GM10266 (cell line): ENCODE results near the gene TRMT1.
"Not testable (repeated sequence)": the region's sequence is repeated elsewhere in the genome, so short reads cannot be mapped to it uniquely, and the experiment has no call there.

ENCODE experiments used
- DNase-seq: peaks from one replicate; pipeline ENCODE4 v3.0.0; 2012; ENCODE audit errors: extremely low spot score
- TF ChIP-seq, protein P1 (sequence below): IDR thresholded peaks from 2 replicates; pipeline ENCODE4 v1.5.1; 2012; ENCODE audit warnings: mild to moderate bottlenecking, low read depth; ENCODE audit not compliant: control insufficient read depth, insufficient read depth; ENCODE audit errors: missing control alignments

The TRMT1 gene

DNA sequence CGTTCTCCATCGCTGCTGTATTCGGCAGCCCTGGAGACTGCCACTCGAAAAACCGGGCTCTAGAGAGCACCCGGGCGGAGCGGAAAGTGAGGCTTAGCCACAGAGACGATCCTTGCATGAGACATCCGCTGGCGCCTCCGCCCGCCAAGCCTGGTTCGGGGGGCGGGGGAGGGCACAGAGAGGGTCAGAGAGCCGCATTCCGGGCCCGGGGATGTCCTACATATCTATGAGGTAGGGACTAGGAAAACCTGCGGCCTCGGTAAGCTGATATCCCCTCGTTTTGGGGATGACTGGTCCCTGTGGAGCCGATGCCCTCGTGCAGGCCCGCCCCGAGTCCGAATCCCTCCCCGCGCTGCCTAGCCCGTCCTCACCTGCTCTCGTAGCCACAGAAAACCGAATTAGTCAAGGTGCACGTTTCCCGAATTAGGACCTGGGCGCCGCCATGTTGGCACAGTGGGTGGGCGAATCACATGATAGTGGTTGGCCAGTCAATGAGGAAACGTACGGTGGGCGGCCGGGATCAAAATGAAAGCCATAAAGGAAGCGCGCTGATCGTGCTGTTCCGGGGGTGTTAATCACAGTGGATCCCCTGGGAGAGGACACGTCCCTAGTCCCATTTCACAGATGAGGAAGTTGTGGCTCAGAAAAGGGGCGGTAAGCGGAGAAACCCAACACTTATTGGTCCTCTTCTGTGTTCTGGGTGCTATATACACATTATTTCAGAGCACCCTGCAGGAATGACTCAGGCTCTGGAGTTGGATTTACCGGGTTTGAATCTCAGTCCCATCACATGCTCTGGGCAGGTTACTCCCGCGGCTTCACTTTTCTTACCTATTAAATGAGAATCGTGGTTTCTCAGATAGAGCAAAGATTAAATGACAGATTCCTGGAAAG lies at the start of gene TRMT1:
Gene TRMT1 (minus strand): TSS at position 459 of the 894 bp plus-strand sequence. CDS start 341 bp downstream, at position 118.
- TF ChIP-seq, protein P1, sequence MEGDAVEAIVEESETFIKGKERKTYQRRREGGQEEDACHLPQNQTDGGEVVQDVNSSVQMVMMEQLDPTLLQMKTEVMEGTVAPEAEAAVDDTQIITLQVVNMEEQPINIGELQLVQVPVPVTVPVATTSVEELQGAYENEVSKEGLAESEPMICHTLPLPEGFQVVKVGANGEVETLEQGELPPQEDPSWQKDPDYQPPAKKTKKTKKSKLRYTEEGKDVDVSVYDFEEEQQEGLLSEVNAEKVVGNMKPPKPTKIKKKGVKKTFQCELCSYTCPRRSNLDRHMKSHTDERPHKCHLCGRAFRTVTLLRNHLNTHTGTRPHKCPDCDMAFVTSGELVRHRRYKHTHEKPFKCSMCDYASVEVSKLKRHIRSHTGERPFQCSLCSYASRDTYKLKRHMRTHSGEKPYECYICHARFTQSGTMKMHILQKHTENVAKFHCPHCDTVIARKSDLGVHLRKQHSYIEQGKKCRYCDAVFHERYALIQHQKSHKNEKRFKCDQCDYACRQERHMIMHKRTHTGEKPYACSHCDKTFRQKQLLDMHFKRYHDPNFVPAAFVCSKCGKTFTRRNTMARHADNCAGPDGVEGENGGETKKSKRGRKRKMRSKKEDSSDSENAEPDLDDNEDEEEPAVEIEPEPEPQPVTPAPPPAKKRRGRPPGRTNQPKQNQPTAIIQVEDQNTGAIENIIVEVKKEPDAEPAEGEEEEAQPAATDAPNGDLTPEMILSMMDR = no peak
- peak; percentile 95 for DNase-seq

DNA sequence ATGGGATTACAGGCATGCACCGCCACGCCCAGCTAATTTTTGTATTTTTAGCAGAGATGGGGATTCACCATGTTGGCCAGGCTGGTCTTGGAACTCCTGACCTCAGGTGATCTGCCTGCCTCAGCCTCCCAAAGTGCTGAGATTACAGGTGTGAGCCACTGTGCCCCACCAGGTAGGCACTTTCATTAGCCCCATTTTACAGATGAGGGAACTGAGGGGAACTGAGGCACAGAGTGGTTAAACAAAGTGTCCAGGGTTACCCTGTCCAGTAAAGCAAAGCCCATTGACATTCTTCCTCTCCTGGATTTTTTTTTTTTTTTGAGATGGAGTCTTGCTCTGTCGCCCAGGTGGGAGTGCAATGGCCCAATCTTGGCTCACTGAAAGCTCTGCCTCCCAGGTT lies 49.6 kb upstream of the TRMT1 start:
- not testable (repeated sequence) for DNase-seq

DNA sequence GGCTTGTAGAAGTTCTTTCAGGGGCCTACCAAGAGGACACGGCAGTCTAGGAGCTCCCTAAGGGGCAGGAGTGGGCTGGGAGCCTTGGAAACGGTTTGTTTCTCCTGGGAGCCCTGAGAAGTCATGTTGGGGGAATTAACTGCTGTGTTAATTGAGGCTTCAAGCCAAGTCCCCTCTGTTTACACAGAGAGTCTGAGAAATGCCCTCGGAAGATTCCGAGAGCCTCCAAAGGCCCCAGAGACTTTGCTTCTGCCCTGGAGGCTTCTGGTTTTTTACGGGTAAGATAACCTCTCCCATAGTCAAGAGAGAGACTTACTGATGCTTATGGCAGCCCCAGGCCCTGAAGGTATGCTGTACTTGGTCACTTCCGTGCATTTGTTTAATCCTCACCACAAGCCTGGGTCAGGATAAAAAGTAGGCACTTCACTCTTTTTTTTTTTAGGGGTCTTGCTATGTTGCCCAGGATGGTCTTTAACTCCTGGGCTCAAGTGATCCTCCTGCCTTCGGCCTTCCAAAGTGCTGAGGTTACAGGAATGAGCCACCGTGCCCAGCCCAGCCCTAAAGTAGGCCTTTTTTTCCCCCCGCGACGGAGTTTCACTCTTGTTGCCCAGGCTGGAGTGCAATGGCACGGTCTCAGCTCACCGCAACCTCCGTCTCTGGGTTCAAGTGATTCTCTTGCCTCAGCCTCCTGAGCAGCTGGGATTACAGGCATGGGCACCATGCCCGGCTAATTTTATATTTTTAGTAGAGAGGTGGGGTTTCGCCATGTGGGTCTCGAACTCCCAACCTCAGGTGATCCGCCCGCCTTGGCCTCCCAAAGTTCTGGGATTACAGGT lies 48.8 kb upstream of the TRMT1 start:
- no peak for DNase-seq
- TF ChIP-seq, protein P1 = no peak

DNA sequence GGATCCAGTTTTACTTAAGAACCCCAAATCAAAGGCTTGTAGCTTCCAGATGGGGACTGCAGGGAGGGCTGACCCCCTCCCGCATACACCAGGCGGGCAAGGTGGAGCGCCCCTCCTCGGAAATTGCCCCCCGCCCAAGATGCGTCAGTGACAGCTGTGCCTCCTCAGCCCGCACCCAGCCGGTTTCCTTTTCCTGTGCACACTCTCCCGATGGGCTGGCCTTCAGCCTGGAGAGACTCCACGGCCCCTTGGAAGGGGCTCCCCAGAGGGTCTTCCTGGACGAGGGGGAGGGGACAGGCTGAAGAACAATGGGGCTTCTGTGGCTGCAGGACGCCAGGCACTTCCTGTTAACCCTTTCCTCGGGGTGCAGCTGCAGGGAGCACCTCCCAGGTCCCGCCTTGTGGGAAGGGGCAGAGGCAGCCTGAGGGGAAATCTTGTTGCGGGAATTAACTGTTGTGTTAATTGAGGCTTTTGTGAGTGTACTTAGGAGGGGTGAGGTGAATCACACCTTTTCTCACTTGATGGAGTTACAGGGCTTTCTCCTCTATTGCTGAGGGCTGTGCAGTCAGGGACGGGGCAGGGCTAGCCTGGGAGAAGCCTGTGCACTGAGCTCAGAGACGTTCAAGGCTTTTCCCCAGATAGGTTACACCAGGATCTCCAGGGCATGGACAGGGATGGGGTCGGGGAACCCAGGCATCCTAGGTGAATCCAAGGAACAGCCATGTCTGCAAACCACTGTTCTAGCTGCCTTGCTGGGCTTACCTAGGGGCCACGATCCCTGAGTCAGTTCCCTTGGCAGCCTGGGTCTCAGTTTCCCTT lies 48.0 kb upstream of the TRMT1 start:
- DNase-seq = no peak
- TF ChIP-seq, protein P1 = no peak

DNA sequence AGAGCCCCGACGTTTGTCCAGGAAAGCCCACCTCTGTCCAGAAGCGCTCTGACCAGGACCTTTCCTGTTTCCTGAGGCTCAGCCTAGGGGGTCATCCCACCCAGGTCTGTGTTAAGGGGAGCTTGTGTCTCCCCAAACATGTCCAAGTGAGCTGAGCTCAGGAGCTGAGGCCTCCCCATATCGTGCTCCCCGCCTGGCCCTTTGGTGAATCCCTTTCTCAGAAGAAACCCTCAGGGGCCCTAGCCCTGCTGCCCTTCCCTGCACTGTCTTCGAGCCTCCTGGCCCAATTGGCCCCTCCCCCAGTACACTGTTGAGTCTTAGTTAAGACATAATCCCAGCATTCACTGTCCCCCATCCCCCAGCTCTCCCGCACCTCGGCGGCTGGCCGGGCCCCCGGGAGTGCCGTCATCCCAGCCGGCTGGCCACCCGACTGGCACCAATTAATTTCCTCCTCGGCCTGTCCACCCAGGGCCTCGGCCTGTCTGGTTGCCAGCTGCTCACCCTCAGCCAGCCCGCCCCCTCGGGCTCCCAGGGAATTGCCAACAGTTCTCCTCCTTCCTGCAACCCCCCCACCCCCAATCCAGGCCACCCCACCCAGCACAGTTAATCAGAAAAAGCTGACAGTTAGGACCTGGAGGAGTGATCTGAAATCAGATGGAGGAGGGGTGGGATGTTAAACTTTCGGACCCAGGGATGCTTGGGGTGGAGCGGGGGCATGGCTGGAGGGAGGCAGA lies 47.2 kb upstream of the TRMT1 start:
- DNase-seq = no peak
- TF ChIP-seq, protein P1 = no peak

DNA sequence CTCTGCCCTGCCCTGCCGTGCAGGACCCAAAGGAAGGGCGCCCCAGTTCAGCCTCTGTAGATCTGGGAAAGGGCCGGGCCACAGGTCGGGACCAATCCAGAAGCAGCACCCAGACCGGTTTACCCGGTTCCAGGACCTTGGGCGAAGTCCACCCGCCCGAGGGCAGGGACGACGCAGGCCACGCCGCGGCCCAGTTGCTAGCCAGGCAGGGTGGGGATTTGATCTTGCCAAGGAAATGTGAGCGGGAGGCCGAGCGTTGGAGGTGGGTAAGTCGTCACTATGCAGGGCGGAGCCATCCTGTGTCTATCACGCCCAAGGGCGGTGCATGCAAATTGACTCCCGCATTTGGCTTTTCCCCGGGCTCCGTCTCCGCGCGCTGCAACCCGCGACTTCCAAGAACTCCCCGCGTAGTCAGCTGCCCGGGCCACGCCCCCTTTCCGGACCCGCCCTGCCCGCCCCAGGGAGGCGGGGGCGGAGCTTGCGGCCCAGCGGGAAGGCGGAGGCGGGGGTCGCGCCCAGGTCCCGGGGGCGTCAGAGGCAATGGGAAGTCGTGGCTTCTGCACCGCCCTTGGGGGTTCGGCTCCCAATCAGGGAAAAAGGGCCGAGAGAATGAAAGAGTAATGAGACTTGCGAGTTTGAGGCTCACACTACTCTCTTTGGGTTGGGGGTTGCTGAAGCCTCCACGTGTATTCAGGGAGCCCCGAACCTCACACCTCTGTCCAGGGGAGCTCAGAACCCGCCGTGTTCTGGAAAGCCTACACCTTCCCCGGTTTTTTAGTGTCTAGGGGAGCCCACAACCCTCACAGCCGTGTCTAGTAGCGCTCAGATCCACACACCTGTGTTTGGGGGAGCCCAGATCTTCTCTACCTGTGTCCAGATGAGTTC lies 46.4 kb upstream of the TRMT1 start:
- TF ChIP-seq, protein P1 = no peak
- peak; percentile 79 for DNase-seq
